HL-60 (cell line): Measurements from ENCODE around the gene FLT3LG.
A peak's percentile ranks its signal among the peaks of the same experiment; 100 is the strongest.

Experiments used
- DNase-seq, 2 experiments: peaks; one replicate each; pipeline ENCODE4 v3.0.0-alpha.2; 2010 to 2020; ENCODE audit warnings: low read depth in 1 of 2, low spot score in 1 of 2
- H3K27ac ChIP-seq: fragments of 250-450 bp; sonication (Bioruptor Pico); replicated peaks from 2 replicates; pipeline ENCODE4 v1.5.1; 2020; ENCODE audit warnings: mild to moderate bottlenecking, moderate library complexity
- H3K27me3 ChIP-seq: fragments of 250-450 bp; sonication (Bioruptor Pico); 2 replicates; pipeline ENCODE4 v1.5.1; 2021; ENCODE audit warnings: mild to moderate bottlenecking, moderate library complexity; ENCODE audit not compliant: insufficient read depth, poor library complexity, severe bottlenecking
- H3K4me3 ChIP-seq: replicated peaks from 2 replicates; pipeline ENCODE4 v1.5.1; 2011; ENCODE audit warnings: mild to moderate bottlenecking, control low read depth, low read length; ENCODE audit not compliant: insufficient read depth
- CTCF ChIP-seq: IDR thresholded peaks from one replicate; pipeline ENCODE4 v1.5.1; 2011; ENCODE audit warnings: low read length, control low read depth, inconsistent platforms; ENCODE audit not compliant: insufficient read depth
- GABPA ChIP-seq: IDR thresholded peaks from 2 replicates; pipeline ENCODE4 v1.6.1; 2012; ENCODE audit warnings: low read depth
- POLR2AphosphoS5 ChIP-seq: IDR thresholded peaks from 2 replicates; pipeline ENCODE4 v1.6.1; 2012; ENCODE audit warnings: low read depth
- REST ChIP-seq: IDR thresholded peaks from 2 replicates; pipeline ENCODE4 v1.6.1; 2012; ENCODE audit warnings: low read depth; ENCODE audit not compliant: insufficient replicate concordance
- SPI1 ChIP-seq: IDR thresholded peaks from 2 replicates; pipeline ENCODE4 v1.6.1; 2012; ENCODE audit warnings: low read depth, mild to moderate bottlenecking, borderline replicate concordance

The FLT3LG gene

GRCh38 chr19:49515767-49516166, 41.8 kb downstream of the FLT3LG start:
- DNase-seq = peak; percentile 93 to 98
- peak overlapping the region; percentile 75 for H3K27ac ChIP-seq
- no peaks in the 10 kb centered on the region for H3K27me3 ChIP-seq
- TF ChIP-seq CTCF = no peak
- TF ChIP-seq SPI1 = peak; percentile 96
- peak; percentile 69 for TF ChIP-seq POLR2AphosphoS5
- H3K4me3 ChIP-seq = no peak overlapping the region

- Histone ChIP-seq H3K4me3 (no peak overlapping the region), H3K27me3 (no peaks in the 10 kb centered on the region), H3K27ac (no peak overlapping the region)
- no peak for DNase-seq
- TF ChIP-seq GABPA = no peak
- TF ChIP-seq REST = no peak
Measured at GRCh38 chr19:49518033-49518432, 44.0 kb downstream of the FLT3LG start.

- DNase-seq = no peak
- no peak for TF ChIP-seq REST
- TF ChIP-seq SPI1 = no peak
- no peak for TF ChIP-seq CTCF
- no peak for TF ChIP-seq POLR2AphosphoS5
- TF ChIP-seq GABPA = no peak
- no peaks in the 10 kb centered on the region for H3K27me3 ChIP-seq
- H3K4me3 ChIP-seq = no peak overlapping the region
- H3K27ac ChIP-seq = no peak overlapping the region
Measured at GRCh38 chr19:49520705-49521319, 46.8 kb downstream of the FLT3LG start.

- no peak for DNase-seq
- Histone ChIP-seq H3K27me3 (no peaks in the 10 kb centered on the region), H3K27ac (no peak overlapping the region), H3K4me3 (no peak overlapping the region)
- TF ChIP-seq REST = no peak
- no peak for TF ChIP-seq CTCF
- TF ChIP-seq GABPA = no peak
- TF ChIP-seq POLR2AphosphoS5 = no peak
- no peak for TF ChIP-seq SPI1
Measured at GRCh38 chr19:49524812-49525455, 50.9 kb downstream of the FLT3LG start.
